Cardiac muscle cell (in vitro differentiated cells and primary cell): ENCODE data around the gene HOXC11. TPM values are rescaled to one million over a fixed set of nuclear protein-coding genes. Genes with fewer than 3 reads are reported as not detected.

Experiments
- DNase-seq, 2 donors: peaks; one replicate each; pipeline versions ENCODE4 v3.0.0 to v3.0.0-alpha.2; 2010 to 2017; ENCODE audit warnings: low read depth in 1 of 2, low spot score in 1 of 2
- H3K27ac ChIP-seq: fragments of 200-600 bp; sonication (generic); 2 replicates; pipeline ENCODE4 v1.5.1; 2016
- H3K27me3 ChIP-seq: fragments of 200-600 bp; sonication (generic); 2 replicates; pipeline ENCODE4 v1.6.0; 2016; ENCODE audit warnings: control low read depth
- H3K36me3 ChIP-seq: fragments of 200-600 bp; sonication (generic); 2 replicates; pipeline ENCODE4 v1.5.1; 2016; ENCODE audit warnings: control low read depth
- H3K4me1 ChIP-seq: fragments of 200-600 bp; sonication (generic); 2 replicates; pipeline ENCODE4 v1.8.1; 2017; ENCODE audit warnings: low read depth, mild to moderate bottlenecking, mixed run types
- H3K4me3 ChIP-seq: fragments of 200-600 bp; sonication (generic); 2 replicates; pipeline ENCODE4 v1.5.1; 2016; ENCODE audit warnings: mild to moderate bottlenecking
- H3K9me3 ChIP-seq: fragments of 200-600 bp; sonication (generic); 2 replicates; pipeline ENCODE4 v1.5.1; 2017; ENCODE audit warnings: low read depth, mild to moderate bottlenecking, control low read depth
- CTCF ChIP-seq: IDR thresholded peaks from 2 replicates; pipeline ENCODE4 v1.5.1; 2012; ENCODE audit warnings: low read depth, mild to moderate bottlenecking, low read length
- polyA plus RNA-seq: library from polyadenylated mRNA; unstranded; fragments of >200 nt; fragmentation: Nextera tagmentation; extraction: Ambion mirVana; gene quantifications from 2 replicates; pipeline ENCODE4 v1.2.1, GENCODE V29; 2016
- total RNA-seq: library from RNA; depleted of rRNA; stranded (reverse); fragments of >200 nt; gene quantifications from 2 replicates; pipeline ENCODE4 v1.2.3, GENCODE V29; 2016

Gene HOXC11
- total and polyA plus RNA-seq, 2 experiments from 2014 or later: not detected

GRCh38 chr12:53988541-53989226, 15.8 kb downstream of the HOXC11 start:
- no peak for DNase-seq
- Histone ChIP-seq H3K27ac (no peak overlapping the region), H3K9me3 (no peaks in the 10 kb centered on the region), H3K27me3 (peaks cover 100% of the 10 kb centered on the region), H3K36me3 (no peaks in the 10 kb centered on the region), H3K4me3 (no peak overlapping the region), H3K4me1 (no peaks in the 10 kb centered on the region)
- TF ChIP-seq CTCF: no peak

GRCh38 chr12:53989227-53990113, 16.5 kb downstream of the HOXC11 start:
- no peak overlapping the region for H3K4me3 ChIP-seq
- no peaks in the 10 kb centered on the region for H3K9me3 ChIP-seq
- no peak overlapping the region for H3K27ac ChIP-seq
- peak; percentile 59 for TF ChIP-seq CTCF
- H3K36me3 ChIP-seq: no peaks in the 10 kb centered on the region
- H3K4me1 ChIP-seq: no peaks in the 10 kb centered on the region
- peak; percentile 45 to 66 for DNase-seq
- H3K27me3 ChIP-seq: peaks cover 100% of the 10 kb centered on the region

- DNase-seq: no peak
- Histone ChIP-seq H3K27me3 (peaks cover 100% of the 10 kb centered on the region), H3K36me3 (no peaks in the 10 kb centered on the region), H3K4me3 (no peak overlapping the region), H3K27ac (no peak overlapping the region), H3K4me1 (no peaks in the 10 kb centered on the region), H3K9me3 (no peaks in the 10 kb centered on the region)
- TF ChIP-seq CTCF: no peak
These were observed 17.6 kb downstream of the HOXC11 start for GRCh38 chr12:53990311-53991076.

GRCh38 chr12:53991077-53991460, 18.1 kb downstream of the HOXC11 start:
- Histone ChIP-seq H3K4me1 (no peaks in the 10 kb centered on the region), H3K4me3 (no peak overlapping the region), H3K27ac (no peak overlapping the region), H3K9me3 (no peaks in the 10 kb centered on the region), H3K36me3 (no peaks in the 10 kb centered on the region), H3K27me3 (peaks cover 100% of the 10 kb centered on the region)
- no peak for TF ChIP-seq CTCF
- DNase-seq: no peak

- Histone ChIP-seq H3K4me3 (no peak overlapping the region), H3K27ac (no peak overlapping the region), H3K36me3 (no peaks in the 10 kb centered on the region), H3K9me3 (no peaks in the 10 kb centered on the region), H3K27me3 (peaks cover 100% of the 10 kb centered on the region), H3K4me1 (no peaks in the 10 kb centered on the region)
- no peak for TF ChIP-seq CTCF
- no peak for DNase-seq
These were observed 19.5 kb downstream of the HOXC11 start for GRCh38 chr12:53992377-53992889.
